ENCODE measurements around the gene LIPC.

DNA sequence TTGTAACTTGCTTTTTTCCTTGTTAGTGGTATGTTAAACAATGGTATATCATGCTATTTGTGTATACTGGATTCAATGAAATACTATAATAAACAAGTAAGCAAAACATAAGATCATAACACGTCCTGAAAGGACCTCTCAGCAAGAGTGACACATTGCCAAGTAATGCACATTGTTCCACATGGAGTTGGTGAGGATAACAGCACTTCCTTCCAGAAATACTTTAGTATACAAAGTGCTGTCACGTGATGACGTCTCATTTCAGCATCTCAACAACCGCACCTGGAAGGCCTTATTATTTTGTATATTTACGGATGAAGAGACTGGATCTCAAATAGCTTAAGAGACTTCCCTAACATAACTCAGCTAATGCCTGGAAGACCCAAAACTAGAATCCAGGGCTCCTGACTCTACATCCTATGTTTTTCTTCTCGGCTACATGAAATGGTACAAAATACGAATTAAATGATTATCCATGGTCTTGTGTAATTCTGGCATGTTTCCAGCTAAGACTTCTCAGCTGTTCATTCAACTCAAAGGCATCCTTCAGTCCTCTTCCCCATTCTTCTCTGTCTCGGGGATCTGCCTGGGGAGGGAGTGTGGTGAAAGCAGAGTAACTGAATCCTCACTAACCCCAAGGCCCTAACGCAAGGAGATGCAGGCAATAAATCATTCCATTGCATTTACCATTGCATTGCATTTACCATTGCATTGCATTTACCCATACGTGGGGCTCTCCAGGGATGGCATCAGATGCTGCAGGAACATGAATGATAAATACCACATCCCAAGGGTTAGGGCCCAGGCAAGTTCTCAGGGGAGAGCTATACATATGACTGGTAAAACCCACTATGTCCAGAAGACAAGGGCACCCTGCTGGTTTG, 79.2 kb downstream of the LIPC start:
- TF ChIP-seq, protein P1, sequence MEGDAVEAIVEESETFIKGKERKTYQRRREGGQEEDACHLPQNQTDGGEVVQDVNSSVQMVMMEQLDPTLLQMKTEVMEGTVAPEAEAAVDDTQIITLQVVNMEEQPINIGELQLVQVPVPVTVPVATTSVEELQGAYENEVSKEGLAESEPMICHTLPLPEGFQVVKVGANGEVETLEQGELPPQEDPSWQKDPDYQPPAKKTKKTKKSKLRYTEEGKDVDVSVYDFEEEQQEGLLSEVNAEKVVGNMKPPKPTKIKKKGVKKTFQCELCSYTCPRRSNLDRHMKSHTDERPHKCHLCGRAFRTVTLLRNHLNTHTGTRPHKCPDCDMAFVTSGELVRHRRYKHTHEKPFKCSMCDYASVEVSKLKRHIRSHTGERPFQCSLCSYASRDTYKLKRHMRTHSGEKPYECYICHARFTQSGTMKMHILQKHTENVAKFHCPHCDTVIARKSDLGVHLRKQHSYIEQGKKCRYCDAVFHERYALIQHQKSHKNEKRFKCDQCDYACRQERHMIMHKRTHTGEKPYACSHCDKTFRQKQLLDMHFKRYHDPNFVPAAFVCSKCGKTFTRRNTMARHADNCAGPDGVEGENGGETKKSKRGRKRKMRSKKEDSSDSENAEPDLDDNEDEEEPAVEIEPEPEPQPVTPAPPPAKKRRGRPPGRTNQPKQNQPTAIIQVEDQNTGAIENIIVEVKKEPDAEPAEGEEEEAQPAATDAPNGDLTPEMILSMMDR (IDR thresholded peaks at IDR 0.05): no peak
- TF ChIP-seq SMC3 (IDR thresholded peaks at IDR 0.05; ENCODE audit: low read depth, low read length): no peak
- TF ChIP-seq, protein P2, sequence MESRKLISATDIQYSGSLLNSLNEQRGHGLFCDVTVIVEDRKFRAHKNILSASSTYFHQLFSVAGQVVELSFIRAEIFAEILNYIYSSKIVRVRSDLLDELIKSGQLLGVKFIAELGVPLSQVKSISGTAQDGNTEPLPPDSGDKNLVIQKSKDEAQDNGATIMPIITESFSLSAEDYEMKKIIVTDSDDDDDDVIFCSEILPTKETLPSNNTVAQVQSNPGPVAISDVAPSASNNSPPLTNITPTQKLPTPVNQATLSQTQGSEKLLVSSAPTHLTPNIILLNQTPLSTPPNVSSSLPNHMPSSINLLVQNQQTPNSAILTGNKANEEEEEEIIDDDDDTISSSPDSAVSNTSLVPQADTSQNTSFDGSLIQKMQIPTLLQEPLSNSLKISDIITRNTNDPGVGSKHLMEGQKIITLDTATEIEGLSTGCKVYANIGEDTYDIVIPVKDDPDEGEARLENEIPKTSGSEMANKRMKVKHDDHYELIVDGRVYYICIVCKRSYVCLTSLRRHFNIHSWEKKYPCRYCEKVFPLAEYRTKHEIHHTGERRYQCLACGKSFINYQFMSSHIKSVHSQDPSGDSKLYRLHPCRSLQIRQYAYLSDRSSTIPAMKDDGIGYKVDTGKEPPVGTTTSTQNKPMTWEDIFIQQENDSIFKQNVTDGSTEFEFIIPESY (IDR thresholded peaks at IDR 0.05; ENCODE audit: borderline replicate concordance, low read depth): no peak
- no peak for TF ChIP-seq TAF1 (IDR thresholded peaks at IDR 0.05; ENCODE audit: borderline replicate concordance, low read depth, low read length)
- no peak for TF ChIP-seq RXRA (IDR thresholded peaks at IDR 0.05; ENCODE audit: borderline replicate concordance, low read depth)
- TF ChIP-seq RAD21 (IDR thresholded peaks at IDR 0.05; ENCODE audit: low read length): no peak
- TF ChIP-seq, protein P3, sequence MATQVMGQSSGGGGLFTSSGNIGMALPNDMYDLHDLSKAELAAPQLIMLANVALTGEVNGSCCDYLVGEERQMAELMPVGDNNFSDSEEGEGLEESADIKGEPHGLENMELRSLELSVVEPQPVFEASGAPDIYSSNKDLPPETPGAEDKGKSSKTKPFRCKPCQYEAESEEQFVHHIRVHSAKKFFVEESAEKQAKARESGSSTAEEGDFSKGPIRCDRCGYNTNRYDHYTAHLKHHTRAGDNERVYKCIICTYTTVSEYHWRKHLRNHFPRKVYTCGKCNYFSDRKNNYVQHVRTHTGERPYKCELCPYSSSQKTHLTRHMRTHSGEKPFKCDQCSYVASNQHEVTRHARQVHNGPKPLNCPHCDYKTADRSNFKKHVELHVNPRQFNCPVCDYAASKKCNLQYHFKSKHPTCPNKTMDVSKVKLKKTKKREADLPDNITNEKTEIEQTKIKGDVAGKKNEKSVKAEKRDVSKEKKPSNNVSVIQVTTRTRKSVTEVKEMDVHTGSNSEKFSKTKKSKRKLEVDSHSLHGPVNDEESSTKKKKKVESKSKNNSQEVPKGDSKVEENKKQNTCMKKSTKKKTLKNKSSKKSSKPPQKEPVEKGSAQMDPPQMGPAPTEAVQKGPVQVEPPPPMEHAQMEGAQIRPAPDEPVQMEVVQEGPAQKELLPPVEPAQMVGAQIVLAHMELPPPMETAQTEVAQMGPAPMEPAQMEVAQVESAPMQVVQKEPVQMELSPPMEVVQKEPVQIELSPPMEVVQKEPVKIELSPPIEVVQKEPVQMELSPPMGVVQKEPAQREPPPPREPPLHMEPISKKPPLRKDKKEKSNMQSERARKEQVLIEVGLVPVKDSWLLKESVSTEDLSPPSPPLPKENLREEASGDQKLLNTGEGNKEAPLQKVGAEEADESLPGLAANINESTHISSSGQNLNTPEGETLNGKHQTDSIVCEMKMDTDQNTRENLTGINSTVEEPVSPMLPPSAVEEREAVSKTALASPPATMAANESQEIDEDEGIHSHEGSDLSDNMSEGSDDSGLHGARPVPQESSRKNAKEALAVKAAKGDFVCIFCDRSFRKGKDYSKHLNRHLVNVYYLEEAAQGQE (IDR thresholded peaks at IDR 0.05; ENCODE audit: low read depth, low read length): no peak
- no peak for TF ChIP-seq GABPA (IDR thresholded peaks at IDR 0.05; ENCODE audit: low read depth)
- no peak for TF ChIP-seq FOSL2 (IDR thresholded peaks at IDR 0.05; ENCODE audit: borderline replicate concordance, low read depth)
- TF ChIP-seq POLR2AphosphoS5 (IDR thresholded peaks at IDR 0.05; ENCODE audit: low read depth, low read length): no peak
- no peak for TF ChIP-seq MXI1 (IDR thresholded peaks at IDR 0.05; ENCODE audit: low read depth, low read length)
